K562 (cell line): ENCODE data around the gene CREG2. TPM values are rescaled to one million over a fixed set of nuclear protein-coding genes. Genes with fewer than 3 reads are reported as not detected.

Experiments used
- BACH1 ChIP-seq: fragments of 200-800 bp; sonication (Bioruptor generic); IDR thresholded peaks from 2 replicates; pipeline ENCODE4 v1.6.1; 2016; ENCODE audit warnings: missing genetic modification characterization, missing compliant biosample characterization
- FOXP1 ChIP-seq: sonication (generic); formaldehyde crosslinking; IDR thresholded peaks from 2 replicates; pipeline ENCODE4 v1.8.0; 2022; ENCODE audit warnings: mild to moderate bottlenecking, missing genetic modification reagents
- HOXB6 ChIP-seq: fragments of 250-450 bp; sonication (Bioruptor Pico); IDR thresholded peaks from 2 replicates; pipeline ENCODE4 v1.5.1; 2022; ENCODE audit warnings: mild to moderate bottlenecking, borderline replicate concordance
- KLF6 ChIP-seq: fragments of 250-450 bp; sonication (Bioruptor Pico); IDR thresholded peaks from 2 replicates; pipeline ENCODE4 v1.4.0; 2020; ENCODE audit warnings: mild to moderate bottlenecking, moderate library complexity, borderline replicate concordance
- NFIX ChIP-seq: fragments of 250-450 bp; sonication (Bioruptor Pico); IDR thresholded peaks from 2 replicates; pipeline ENCODE4 v1.4.0; 2020; ENCODE audit warnings: low read depth, mild to moderate bottlenecking, moderate library complexity
- POLR3G ChIP-seq: IDR thresholded peaks from 2 replicates; pipeline ENCODE4 v1.6.1; 2011; ENCODE audit not compliant: insufficient read length, insufficient replicate concordance; ENCODE audit errors: extremely low read depth
- SAFB2 ChIP-seq: fragments of 200-400 bp; formaldehyde crosslinking; IDR thresholded peaks from 2 replicates; pipeline ENCODE4 v1.6.1; 2018; ENCODE audit warnings: borderline replicate concordance, low read length, low read depth, moderate library complexity; ENCODE audit not compliant: severe bottlenecking
- SMC3 ChIP-seq: conservative IDR thresholded peaks from 2 replicates; pipeline ENCODE4 v1.6.1; 2011; ENCODE audit warnings: low read depth, low read length, improper control_type of control experiment; ENCODE audit not compliant: insufficient read depth
- ZNF121 ChIP-seq: sonication (generic); formaldehyde crosslinking; conservative IDR thresholded peaks from 2 replicates; pipeline ENCODE4 v1.8.0; 2022; ENCODE audit warnings: missing genetic modification reagents
- ZNF280B ChIP-seq: fragments of 250-450 bp; sonication (Bioruptor Pico); IDR thresholded peaks from 2 replicates; pipeline ENCODE4 v1.5.1; 2021; ENCODE audit warnings: mild to moderate bottlenecking
- ZNF408 ChIP-seq: fragments of 250-450 bp; sonication (Bioruptor Pico); IDR thresholded peaks from 2 replicates; pipeline ENCODE4 v1.4.0; 2020; ENCODE audit warnings: low read depth, mild to moderate bottlenecking, moderate library complexity
- ZNF609 ChIP-seq: sonication (generic); formaldehyde crosslinking; IDR thresholded peaks from 2 replicates; pipeline ENCODE4 v1.8.1; 2023; ENCODE audit warnings: missing genetic modification reagents, mild to moderate bottlenecking, borderline replicate concordance
- polyA plus RNA-seq, 8 experiments: library from polyadenylated mRNA; depleted of rRNA in 4 of 8; stranded (reverse) in 5 of 8; unstranded in 3 of 8; fragments of >200 nt; fragmentation: Nextera tagmentation in 2 of 8; fragmentation: Illumina TruSeq in 1 of 8; extraction: Ambion mirVana in 2 of 8; extraction: Trizol in 1 of 8; gene quantifications; 2 replicates each; pipeline versions ENCODE4 v1.2.1 to v1.2.3, GENCODE V29; 2011 to 2014; ENCODE audit warnings: inconsistent platforms in 1 of 8, missing spikeins in 1 of 8
- total RNA-seq, 7 experiments: library from RNA; depleted of rRNA in 6 of 7; stranded (reverse); fragments of >200 nt in 6 of 7; fragmentation: Illumina TruSeq in 2 of 7; extraction: Trizol in 2 of 7; gene quantifications; 2 replicates each; pipeline versions ENCODE4 v1.2.1 to v1.2.3, GENCODE V29; 2011 to 2021; ENCODE audit warnings: low replicate concordance in 1 of 7
- TF ChIP-seq, protein P1 (sequence below): fragments of 450-650 bp; IDR thresholded peaks from 2 replicates; pipeline ENCODE4 v1.6.1; 2014; ENCODE audit warnings: low read depth, mild to moderate bottlenecking, moderate library complexity, borderline replicate concordance
- TF ChIP-seq, protein P2 (sequence below): fragments of 450-650 bp; formaldehyde crosslinking; IDR thresholded peaks from 2 replicates; pipeline ENCODE4 v1.4.0; 2022; ENCODE audit warnings: missing genetic modification characterization
- TF ChIP-seq, protein P3 (sequence below): fragments of 200-800 bp; sonication (Bioruptor generic); IDR thresholded peaks from 2 replicates; pipeline ENCODE4 v1.6.1; 2017; ENCODE audit warnings: missing genetic modification characterization, missing compliant biosample characterization

The CREG2 gene
- total and polyA plus RNA-seq, 9 of the 15 experiments (the other 6 are each of a cell fraction or from before 2014, with no cell fraction given) = not detected

- TF ChIP-seq KLF6 (no peak), ZNF609 (CRISPR knock-in tag) (peak; percentile 53; the same call in 1 of the 2 replicates), POLR3G (no peak), BACH1 (no peak), FOXP1 (peak; percentile 22; the same call in 1 of the 2 replicates), SMC3 (no peak), SAFB2 (no peak), NFIX (CRISPR knock-in tag) (0 out of 2 replicates have a peak, but pooled peaks have one; percentile 19), ZNF408 (CRISPR knock-in tag) (no peak), ZNF280B (CRISPR knock-in tag) (no peak), HOXB6 (no peak), ZNF121 (CRISPR knock-in tag) (no peak)
- TF ChIP-seq, protein P1, sequence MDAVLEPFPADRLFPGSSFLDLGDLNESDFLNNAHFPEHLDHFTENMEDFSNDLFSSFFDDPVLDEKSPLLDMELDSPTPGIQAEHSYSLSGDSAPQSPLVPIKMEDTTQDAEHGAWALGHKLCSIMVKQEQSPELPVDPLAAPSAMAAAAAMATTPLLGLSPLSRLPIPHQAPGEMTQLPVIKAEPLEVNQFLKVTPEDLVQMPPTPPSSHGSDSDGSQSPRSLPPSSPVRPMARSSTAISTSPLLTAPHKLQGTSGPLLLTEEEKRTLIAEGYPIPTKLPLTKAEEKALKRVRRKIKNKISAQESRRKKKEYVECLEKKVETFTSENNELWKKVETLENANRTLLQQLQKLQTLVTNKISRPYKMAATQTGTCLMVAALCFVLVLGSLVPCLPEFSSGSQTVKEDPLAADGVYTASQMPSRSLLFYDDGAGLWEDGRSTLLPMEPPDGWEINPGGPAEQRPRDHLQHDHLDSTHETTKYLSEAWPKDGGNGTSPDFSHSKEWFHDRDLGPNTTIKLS = peak; percentile 60
- TF ChIP-seq, protein P2, sequence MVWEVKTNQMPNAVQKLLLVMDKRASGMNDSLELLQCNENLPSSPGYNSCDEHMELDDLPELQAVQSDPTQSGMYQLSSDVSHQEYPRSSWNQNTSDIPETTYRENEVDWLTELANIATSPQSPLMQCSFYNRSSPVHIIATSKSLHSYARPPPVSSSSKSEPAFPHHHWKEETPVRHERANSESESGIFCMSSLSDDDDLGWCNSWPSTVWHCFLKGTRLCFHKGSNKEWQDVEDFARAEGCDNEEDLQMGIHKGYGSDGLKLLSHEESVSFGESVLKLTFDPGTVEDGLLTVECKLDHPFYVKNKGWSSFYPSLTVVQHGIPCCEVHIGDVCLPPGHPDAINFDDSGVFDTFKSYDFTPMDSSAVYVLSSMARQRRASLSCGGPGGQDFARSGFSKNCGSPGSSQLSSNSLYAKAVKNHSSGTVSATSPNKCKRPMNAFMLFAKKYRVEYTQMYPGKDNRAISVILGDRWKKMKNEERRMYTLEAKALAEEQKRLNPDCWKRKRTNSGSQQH (CRISPR knock-in tag) = 0 out of 2 replicates have a peak, but pooled peaks have one; percentile 9
- TF ChIP-seq, protein P3, sequence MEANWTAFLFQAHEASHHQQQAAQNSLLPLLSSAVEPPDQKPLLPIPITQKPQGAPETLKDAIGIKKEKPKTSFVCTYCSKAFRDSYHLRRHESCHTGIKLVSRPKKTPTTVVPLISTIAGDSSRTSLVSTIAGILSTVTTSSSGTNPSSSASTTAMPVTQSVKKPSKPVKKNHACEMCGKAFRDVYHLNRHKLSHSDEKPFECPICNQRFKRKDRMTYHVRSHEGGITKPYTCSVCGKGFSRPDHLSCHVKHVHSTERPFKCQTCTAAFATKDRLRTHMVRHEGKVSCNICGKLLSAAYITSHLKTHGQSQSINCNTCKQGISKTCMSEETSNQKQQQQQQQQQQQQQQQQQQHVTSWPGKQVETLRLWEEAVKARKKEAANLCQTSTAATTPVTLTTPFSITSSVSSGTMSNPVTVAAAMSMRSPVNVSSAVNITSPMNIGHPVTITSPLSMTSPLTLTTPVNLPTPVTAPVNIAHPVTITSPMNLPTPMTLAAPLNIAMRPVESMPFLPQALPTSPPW (CRISPR knock-in tag) = peak; percentile 57
These were observed 78.7 kb downstream of the CREG2 start, which contains the start of gene RNF149 (continued) for GRCh38 chr2:101308432-101309210.
